Hematopoietic multipotent progenitor cell treated with erythropoietin and hydrocortisone succinate and interleukin-3 and kit ligand, for 4 days (in vitro differentiated cells): ENCODE results near the gene GRIN2A.

Experiments used
- DNase-seq: peaks from one replicate; pipeline ENCODE4 v3.0.0-alpha.2; 2015

GRIN2A gene

DNA sequence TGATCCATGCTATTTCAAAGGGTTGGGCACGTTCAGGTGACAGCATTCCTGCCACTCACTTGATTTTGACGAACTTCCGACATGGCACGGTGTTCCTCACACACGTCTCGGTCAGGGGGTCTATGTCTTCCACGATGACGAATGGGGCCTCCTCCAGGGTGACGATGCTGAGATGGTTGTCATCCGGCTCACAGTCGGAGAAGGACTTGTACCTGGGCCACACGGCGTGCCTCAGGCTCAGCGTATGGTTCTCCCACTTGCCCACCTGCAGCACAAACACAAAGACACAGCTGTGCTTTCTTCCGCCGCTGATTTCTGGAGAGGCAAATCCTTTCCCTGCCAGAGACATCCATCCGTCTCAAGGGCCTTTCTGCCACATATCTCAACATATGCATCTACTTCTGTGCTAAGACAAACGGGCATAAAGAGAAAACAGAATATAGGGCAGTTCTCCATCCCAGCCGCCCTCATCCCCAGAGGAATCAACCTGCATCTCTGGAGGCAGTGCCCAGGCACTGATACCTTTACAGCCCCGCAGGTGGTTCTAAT is 332.5 kb downstream of the GRIN2A start:
- DNase-seq: no peak

- no peak for DNase-seq
Measured at GRCh38 chr16:9847146-9847545, 335.1 kb downstream of the GRIN2A start.

DNA sequence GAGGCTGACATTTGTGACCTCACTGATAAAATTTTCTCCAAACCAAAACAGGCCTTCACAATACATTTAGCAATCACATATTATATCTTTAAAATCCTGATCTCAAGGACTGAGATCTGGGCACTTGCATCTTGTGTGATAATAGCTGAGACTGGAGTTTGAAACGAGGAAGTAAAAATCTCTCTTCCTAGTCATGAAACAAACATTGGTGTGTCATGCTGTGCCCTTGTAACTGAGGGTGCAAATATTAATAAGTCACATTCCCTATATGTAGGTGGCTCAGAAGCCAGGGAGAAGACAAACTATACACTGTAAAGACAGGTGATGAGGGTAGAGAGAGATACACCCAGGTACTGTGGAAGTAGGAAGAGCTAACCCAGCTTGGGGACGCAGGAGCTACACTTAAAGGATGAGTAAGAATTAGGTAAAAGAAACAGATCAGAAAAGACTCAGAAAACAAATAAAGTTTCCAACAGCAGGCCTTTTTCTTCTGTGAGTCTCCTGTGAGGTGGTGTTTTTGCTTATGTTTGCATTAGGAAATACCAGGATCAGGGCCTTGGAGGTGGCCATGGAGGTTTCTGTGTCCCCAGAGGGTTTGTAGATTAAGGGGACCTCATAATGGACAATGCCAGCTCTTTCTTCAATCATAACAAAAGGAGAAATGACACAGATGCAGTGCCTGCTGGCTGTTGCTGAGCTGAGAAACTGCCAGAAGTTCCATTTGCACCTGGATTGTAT is 335.7 kb downstream of the GRIN2A start:
- DNase-seq: no peak

DNA sequence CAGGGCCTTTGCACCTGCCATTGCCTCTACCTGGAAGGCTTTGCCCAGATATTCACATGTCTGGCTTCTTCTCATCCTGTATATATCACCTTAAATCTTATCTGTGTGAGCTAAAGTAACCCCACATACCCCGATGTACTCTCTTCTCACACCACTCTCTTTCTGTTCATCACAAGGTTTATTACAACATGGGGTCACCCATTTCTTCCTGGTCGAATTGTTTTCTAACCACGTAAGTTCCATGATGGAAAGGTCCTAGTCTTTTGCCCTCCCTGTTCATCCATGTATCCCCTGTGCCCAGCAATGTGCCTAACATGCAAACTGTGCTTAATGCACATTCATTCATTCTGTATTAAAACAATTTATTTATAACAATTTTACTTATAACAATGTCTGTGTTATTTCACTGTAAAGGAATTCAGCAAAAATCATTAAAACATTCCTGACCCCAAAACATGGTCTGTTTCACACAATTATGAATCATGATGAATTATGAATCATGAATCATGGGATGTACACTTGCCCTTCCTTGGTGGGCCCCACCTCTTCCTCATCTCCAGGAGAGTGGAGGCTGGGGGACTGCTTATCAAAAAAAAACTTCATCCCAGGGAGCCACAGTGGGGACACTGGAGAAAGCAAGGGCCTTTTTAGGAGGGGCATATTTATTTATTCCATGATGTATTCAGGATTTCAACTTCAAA is 336.4 kb downstream of the GRIN2A start:
- DNase-seq: no peak

DNA sequence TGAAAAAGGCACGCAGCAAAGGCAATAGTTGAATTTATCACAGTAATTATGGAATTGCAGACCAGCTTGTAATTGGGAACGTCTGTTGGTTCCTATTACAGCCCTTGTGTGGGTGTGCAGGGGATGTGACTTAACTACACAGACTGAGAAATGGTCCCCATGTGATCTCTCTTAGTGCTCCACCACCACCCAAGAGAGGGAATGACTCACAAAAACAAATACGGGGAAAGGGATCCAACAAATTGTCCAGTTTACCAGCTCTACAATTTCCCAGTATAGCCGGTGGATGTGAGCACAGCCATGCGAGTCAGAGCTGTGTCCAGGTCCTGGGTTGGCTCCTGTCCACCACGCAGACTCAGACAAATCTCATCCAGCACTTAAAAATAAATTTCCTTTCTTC is 337.9 kb downstream of the GRIN2A start:
- DNase-seq: no peak

- DNase-seq: no peak
Measured at GRCh38 chr16:9843424-9844018, 338.7 kb downstream of the GRIN2A start.

DNA sequence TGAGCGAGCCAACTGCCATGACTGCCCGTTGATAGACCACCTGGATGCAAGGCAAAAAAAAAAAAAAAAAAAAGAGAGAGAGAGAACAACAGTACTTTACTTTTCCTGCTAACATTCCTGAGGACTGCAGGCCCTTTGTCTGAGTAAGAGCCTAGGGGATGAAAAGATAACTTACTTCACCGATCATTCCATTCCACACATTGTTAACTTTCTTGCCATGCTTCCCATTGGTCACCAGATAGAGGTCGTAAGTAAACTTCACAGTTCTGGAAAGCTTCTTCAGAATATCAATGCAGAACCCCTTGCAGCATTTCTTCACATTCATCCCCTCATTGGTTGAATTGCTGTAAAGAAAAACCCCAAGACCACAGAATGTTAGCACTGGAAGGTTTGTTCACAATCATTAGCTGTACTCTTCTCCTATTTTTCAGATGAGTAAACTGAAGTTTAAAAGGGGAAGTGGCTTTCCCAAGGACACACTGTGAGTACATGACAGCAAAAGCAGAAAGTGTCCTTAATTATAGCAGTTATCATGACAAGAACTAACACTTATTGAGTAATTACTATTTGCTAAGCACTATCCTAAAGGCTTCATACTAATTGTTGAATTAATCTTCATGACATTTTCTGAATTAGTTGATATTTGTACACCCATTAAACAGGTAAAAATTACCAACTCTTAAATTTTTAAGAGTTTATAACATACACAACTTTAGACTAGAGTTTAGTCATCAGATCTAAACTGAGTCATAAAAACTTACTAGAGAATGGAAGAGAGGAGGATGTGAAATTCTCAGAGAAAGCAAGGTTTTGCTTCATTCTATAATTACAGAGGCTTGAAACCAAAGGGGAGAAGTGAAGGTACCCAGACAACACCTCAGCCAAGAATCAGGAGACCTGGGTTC is 341.2 kb downstream of the GRIN2A start:
- DNase-seq: no peak

DNA sequence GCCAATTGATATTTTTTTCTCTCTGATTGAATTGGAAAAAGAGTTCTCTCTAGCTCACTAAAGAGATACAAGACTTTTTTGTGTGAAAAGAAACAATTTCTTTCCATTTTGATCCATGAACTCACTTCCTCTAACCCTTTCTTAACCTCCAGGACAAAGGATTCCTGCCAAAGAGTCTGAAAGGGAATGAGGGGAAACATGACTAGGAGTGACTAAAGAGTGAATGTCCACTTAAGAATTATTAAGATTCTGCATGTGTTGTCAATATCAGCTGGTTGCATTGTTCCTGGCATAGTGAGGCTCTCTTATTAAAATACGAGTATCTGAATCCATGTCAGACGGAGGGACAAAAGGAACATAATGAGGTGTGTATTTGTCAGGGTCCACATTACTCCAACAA is 344.7 kb downstream of the GRIN2A start:
- DNase-seq: no peak

DNA sequence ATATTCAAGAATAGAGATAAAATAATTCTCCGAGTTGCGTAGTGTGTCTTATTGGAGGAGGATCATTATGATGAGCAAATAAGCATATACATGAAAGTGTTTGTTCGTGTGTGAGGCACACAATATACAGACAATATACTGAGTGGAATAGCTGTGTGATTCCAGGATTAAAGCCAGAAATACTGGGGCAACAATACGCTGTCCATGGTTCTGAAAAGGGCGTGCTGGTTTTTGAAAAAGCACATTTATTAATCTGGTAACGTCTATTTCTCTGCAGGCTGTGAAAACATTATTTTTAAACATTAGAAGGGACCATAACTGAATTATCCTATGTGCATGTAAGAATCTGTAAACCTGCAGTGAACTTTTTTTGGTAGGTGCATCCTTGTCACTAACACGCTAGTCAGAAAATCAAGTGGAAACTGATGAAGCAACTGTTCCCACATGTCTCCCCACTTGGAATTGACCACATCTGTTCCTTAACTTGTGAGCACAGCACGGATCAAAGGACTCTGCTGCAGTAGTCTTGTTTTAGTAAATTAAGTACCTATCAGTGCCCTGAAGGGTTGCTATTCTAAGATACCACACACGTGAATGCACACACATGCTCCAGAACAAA is 346.0 kb downstream of the GRIN2A start:
- peak; percentile 42 for DNase-seq

DNA sequence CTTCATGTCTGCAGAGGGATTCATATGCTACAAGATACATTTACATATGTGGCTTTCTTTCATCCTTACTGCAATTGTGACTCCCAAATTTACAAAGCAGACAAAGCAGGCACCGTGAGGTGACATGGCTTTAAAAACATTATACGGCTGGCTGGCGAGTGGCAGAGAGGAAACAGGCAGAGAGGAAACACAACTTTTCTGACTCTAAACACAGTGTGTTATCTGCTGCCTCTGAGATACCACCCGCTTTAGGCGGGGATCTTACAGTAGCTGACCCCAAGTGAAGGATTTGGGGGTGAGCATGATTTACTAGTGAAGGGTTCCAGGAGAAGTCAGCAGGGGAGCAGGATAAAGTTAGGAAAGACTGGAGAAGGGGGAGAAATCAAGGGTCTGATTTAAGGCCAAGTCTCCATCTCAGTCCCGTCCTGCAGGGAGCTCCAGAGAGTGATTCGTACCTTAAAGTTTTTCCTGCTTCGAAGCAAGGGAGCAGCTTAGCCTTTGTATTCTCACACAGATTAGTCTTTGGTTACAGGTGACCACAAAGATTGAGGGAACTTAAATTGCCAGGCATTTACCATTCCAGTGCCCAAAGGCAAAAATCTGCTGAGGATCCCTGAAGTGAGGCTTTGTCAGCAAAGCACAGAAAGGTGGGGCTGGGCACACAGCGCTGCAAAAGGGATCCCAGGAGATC is 355.0 kb downstream of the GRIN2A start:
- no peak for DNase-seq

DNA sequence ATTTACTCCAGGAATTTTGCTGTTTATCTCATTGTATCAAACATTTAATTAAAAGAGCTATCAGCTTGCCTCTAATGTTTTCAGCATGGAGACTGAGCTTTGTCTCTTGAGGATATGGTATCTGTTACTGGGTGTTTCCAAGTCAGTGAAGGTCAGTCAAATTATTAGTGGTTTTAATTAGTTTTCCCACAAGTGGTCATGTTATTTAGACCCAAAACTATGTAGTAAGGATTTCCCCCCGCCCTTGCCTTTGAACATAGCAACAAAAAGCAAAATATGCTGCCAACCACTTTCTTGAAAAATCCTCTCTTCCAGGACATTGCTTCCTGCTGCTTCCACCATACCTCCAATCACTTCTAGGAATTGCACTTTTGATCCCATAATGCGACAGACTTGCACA is 355.6 kb downstream of the GRIN2A start:
- DNase-seq: no peak

DNA sequence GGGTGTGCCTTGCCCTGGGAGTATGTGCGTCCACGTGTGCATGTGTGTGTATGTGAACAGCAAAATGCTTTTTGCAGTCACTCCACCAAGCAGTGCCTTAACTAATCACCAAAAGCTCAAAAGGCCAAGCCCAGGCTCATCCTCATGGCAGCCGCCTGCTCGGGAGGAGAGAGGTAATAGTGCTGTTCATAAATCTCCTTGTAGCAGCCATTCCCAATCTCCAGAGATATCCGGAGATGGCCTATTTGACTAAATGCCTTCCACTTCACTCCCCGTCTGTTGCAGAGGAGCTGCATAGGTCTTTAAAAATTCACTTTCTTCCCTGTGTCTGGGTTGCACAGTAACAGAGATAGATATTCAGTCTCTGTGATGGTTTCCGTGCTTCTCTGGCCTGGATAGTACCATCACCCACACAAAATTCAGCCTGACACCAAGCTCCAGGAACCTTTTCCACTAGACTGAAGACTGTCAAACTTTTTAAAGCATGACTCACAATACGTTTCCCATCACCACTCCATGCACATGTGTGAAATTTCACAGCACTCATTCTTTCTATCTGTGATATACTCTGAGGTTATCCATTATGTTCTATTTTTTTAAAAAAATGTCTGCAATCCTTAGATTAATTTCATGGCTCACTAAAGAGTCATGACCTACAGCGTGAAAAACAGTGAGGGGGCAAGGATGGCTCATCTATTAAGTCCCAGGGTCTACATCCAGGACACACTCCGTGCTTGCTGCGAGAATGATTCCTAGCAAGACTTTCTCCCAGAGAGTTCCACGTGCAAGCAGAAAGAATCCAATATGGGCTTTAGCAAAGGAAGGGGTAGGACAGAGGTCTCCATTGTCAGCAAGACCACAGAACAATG is 357.8 kb downstream of the GRIN2A start:
- no peak for DNase-seq

DNA sequence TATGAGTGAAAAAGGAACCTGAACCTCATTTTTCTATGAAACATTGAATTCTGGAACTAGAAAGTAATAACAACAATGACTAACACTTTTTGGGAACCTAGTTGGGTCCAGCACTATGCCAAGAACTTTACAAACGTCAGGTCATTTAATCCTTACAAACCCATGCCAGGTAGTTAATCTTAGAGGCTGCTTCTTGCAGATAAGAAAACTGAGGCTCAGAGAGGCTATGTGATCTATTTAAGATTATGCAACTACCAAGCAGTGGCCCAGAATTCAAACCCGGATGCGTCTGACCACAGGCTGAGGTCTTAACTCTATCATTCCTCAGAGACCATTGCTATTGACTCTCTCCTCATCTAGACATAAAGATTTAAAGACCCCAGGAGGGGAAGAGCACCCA is 358.7 kb downstream of the GRIN2A start:
- DNase-seq: no peak

DNA sequence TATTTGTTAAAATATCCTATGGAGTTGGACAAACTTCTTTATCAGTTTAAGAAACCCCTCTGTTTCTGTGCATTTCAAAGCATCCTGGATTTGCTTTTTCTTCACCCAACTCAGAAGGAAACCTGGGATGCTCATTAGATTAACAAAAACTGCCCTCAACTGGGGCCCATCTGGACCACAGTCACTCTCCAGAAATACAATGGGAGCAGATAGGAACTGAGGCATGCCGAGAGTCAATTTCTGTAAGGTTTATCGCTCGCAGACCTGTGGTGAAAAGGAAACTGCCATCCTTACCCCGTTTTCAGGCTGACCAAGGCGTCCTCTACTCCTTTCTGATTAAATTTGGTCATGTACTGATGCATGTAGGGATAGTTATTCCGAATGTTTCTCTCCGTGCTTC is 360.3 kb downstream of the GRIN2A start:
- DNase-seq: no peak

GRCh38 chr16:9821331-9821730 is 360.9 kb downstream of the GRIN2A start:
- DNase-seq: no peak

- no peak for DNase-seq
Measured at GRCh38 chr16:9820476-9821246, 361.6 kb downstream of the GRIN2A start.

DNA sequence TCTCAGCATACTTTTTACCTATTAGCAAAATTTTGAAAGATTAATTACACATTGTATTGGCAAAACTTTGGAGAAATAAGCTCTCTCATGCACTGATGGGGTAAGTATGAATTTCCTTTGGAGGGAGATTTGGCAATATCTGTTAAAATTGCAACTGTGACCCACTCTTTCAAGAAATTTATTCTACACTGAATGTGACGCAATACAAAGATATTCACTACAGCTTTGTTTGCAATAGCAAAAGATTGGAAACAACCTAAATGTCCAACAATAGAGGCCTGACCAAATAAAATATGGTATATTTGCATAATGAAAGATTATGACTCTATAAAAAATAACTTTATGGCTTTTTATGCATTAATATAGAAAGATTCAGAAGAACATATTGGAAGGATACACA is 363.5 kb downstream of the GRIN2A start:
- DNase-seq: no peak

DNA sequence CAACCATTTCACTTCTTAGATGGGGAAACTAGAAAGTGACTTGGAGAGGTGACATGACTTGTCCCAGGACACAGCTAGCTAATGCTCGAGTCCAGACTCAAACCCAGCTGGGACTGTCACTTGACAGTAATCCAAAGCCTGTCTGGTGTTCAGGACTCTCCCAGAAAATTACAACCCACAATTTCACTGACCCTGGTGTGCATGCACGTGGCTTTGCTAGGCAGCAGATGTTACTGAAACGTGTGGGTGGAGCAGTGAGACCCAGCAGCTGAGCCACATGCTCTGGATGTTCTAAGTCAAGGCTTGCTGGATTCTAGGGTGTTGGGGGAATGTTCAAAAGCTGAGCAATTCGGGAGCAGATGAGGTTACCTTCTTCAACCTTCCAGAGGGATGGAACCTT is 364.6 kb downstream of the GRIN2A start:
- DNase-seq: no peak

GRCh38 chr16:9816644-9817043 is 365.6 kb downstream of the GRIN2A start:
- no peak for DNase-seq

DNA sequence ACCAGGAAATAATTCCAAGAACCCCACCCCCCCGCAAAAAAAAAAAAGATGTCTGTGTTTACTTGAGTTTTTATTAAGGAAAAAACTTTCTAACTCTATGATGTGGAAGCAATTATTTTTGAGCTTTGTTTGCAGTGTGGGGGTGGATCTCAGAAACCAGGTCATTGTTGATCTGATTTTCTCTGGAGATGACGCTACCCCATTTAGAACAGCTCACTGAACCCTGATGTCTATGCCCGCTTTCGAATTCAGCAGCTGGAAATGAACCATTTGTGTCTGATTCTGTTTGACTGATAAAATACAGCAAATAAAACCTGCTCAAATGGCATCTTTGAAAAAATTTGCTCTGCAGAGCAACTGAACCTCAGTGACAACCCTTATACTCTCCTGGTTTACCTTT is 368.6 kb downstream of the GRIN2A start:
- no peak for DNase-seq
